Stimulated activated CD4-positive, alpha-beta T cell treated with anti-CD3 and anti-CD28 coated beads, Interleukin-15, amount 100 ng/mL, for 1 hour (primary cell): ENCODE measurements around the gene VSIG10L2.

Experiments
- DNase-seq, 2 donors: peaks; one replicate each; pipeline ENCODE4 v3.0.0-alpha.2; 2020; ENCODE audit warnings: low read depth in 1 of 2, low spot score in 1 of 2

Gene VSIG10L2

DNA sequence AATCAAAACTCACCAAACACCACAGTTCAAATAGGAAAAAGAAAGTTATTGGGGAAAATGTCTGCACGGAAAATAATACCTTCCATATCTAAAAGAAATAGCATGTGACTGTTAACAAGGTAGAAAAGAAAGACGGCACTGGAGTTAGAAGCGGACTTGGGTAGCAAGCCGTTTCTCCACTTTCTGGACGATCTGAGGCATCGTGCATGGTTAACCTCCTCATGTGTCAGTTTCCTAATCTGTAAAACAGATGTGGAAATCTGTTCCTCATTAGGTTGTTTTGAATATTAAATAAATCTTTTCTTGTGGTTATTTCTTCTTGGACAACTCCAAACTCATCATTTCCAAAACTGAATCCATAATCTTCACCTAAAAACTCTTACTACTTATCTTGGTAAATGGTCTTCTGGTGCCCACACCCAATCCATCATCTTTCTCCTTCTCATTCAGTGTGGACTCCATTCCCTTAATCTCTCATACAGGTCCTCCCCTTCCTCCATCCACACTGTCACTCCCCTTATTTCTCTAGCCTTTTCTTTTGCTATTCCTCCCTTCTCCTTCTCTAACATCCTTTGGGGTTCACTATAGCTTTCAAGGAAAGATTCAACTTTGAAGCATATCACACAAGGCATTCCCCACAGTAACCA lies 53.5 kb downstream of the VSIG10L2 start:
- no peak for DNase-seq

DNA sequence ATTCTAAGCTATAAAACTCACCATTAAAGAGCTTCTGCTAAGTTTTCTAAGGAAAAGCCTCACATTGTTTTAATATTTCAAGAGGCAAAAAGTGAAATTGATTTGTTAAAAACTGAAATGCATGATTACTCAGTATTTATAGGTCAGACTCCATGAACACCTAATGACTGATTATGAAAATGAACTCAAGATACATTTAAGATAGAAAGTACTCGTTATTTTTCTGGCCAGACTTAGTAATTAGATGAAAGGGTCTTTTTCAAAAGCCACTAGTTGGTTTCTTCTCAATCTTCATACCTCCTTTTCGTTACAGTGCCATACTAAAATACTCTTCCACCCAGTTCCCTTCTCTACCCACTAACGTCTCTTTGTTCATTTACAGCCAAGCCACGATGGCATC lies 56.3 kb downstream of the VSIG10L2 start:
- DNase-seq, result no peak
